Activated T-cell treated with anti-CD3 and anti-CD28 coated beads, Interleukin-2, amount 50 U/mL, for 1 hour (primary cell): ENCODE measurements around the gene SNX15.

Experiments used
- DNase-seq: peaks from one replicate; pipeline ENCODE4 v3.0.0-alpha.2; 2020

Gene SNX15

GRCh38 chr11:65085446-65085845 is 58.2 kb downstream of the SNX15 start:
- no peak for DNase-seq

- no peak for DNase-seq
Observed at GRCh38 chr11:65086809-65087208, 59.6 kb downstream of the SNX15 start.

GRCh38 chr11:65087216-65087615 is 60.0 kb downstream of the SNX15 start:
- no peak for DNase-seq

- no peak for DNase-seq
Observed at GRCh38 chr11:65087827-65088226, 60.6 kb downstream of the SNX15 start.

- DNase-seq, result no peak
Observed at GRCh38 chr11:65089621-65090020, 62.4 kb downstream of the SNX15 start.
